22Rv1 (cell line): ENCODE measurements around the gene ZNF398.

Experiments
- CTCF ChIP-seq: fragments of 450-650 bp; IDR thresholded peaks from 2 replicates; pipeline ENCODE4 v1.5.1; 2017; ENCODE audit warnings: mild to moderate bottlenecking
- ZFX ChIP-seq: fragments of 450-650 bp; IDR thresholded peaks from 2 replicates; pipeline ENCODE4 v1.6.1; 2017; ENCODE audit warnings: antibody characterized with exemption, borderline replicate concordance

GRCh38 chr7:149232362-149232761 is 85.1 kb downstream of the ZNF398 start:
- TF ChIP-seq CTCF = no peak
- TF ChIP-seq ZFX = no peak
